ENCODE measurements around the gene SORBS1.

SORBS1 gene

DNA sequence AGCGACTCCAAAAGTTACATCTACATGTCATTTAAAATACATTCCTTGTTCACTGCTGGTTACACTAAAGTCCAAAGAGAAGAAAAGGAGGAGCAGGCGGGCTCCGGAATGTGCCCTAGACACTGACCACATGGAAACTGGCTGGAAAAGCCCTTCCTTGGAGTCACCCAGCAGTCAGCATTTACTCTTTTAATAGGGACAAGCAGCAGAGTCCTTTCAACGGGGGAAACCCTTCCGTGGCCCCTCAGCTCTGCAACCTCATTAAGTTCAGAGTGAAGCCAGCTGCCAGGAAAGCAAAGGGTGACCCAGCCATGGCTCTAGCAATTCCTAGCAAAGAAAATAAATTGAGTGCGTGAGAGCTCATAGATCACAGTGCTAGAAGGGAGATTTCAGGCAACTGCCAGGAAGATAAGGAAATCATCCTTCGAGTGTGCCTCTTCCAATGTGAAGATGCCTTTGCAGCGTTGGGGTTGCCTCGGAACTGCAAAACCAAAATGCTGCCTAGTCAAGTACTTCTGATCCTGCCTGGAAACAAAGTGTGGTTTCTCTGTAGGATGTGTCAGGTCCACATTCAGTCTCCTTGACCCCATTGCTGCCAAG lies 101.6 kb downstream of the SORBS1 start:
- no peak for DNase-seq (ENCODE audit: low spot score)

- no peak for DNase-seq (ENCODE audit: low spot score)
Observed at GRCh38 chr10:95458871-95459270, 102.3 kb downstream of the SORBS1 start.

DNA sequence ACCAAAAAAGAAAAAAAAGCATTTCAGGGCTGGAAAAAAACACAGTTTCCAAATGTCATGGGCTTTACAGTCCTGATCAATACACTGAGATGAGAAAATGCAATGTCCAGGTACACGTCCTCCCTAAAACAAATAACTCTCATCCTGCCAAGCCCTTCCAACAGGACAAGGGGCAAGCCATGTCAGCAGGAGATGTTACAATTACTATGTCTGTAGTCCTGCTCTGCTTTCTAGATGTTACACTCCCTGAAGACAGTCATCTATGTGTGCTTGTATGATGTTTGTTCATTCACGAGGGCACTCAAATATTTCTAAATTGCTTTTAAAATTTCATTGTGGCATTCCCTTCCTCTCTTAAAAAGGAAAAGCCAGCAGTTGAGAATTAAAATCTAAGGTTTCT lies 103.2 kb downstream of the SORBS1 start:
- DNase-seq (ENCODE audit: low spot score) = no peak

DNA sequence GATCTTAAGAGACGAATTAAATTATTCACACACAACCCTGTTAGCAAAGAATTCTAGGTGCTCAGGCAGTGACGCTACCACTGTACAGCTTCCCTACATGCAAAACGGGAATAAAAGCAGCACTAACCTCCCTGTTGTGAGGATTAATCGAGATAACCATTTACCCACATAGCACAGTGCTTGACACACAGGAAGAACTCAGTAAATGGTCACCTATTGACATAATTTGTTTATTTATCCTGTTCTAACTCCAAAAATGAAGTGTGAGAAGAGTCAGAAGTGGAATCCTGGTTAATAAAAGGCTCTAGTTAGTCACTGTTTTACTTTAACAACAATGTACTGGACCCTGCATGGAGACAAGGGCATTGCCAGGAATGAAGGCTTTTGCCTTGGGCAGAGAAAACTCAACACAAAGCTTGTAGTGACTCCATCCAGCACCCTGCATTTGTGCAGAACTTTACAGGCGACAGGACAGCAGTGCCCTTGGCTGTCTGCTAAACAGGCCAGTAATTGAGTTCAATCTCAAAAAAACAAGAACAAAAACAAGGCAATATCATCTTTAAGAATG lies 103.8 kb downstream of the SORBS1 start:
- DNase-seq (ENCODE audit: low spot score) = no peak

DNA sequence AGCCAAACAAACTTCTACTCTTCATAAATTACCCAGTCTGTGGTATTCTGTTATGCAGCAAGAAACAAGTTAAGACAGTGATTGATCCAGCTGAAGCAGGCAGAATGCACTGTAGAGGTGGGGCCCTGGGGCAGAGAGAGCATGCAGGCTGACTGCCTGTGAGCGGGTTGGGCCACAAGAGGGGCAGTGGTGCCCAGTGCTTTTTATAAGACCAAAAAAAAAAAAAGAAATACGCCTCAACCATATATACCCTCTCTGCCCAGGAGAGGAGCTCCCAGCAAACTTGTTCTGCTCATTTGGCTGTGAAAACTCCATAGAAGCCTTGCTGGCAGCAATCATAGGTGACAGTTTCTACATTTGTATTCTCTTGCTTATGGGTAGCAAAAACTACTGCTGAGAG lies 104.7 kb downstream of the SORBS1 start:
- DNase-seq (ENCODE audit: low spot score) = no peak

DNA sequence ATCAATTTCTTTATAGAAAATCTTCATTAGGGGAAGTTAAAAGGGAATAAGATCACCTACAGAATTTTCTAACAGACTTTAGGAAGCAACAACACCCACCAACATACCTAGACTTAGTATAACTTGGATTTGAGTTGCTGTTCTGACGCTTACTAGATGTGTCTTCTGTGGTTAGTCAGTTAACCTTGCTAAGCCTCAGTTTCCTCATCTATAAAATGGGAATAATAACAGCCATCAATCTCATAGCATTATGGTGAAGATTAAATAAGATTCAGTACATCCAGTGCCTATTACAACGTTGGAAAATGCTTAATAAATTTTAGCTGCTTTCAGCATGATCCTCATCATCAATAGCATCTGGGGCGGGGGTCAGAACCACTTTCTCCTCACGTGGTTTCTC lies 106.2 kb downstream of the SORBS1 start:
- DNase-seq (ENCODE audit: low spot score) = no peak

DNA sequence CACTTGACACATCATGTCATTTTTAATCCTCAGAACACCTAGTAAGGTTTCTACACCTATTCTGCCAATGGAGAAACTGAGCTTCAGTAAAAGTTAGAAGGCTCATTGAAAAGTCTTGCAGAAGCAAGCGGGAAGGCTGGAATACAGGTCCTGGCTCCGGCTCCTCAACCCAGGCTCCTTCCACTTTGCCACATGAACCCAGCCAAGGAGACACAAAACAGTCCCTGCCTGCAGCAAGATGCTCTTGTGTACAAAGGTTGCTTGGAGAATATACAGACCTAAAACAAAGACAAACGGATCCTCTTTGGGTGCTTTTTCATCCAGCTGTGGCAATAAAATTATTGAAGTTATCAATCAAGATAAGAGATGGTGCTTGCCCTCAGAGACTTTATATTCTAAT lies 106.8 kb downstream of the SORBS1 start:
- DNase-seq (ENCODE audit: low spot score) = no peak

- peak; percentile 73 for DNase-seq (ENCODE audit: low spot score)
Observed at GRCh38 chr10:95451568-95452524, 109.3 kb downstream of the SORBS1 start.

DNA sequence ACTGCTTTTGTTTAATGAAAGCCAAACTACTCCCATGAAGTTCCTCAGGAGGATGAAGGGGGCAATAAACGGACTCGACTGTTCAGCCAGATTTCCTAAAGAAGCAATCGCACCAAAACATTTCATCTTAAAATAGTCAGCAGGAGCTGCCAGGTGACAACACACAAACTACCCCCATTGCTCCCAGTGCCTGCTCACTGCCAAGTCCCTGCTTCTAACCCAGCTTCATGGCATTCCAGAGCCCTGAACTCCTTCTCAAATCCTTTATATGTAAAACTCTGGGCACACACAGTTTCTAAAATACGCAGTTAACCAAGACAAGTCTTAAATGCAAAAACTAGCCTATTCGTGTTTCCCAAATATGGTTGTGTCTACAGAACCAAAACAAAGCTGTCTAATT lies 110.0 kb downstream of the SORBS1 start:
- no peak for DNase-seq (ENCODE audit: low spot score)

GRCh38 chr10:95450188-95450587 lies 111.0 kb downstream of the SORBS1 start:
- no peak for DNase-seq (ENCODE audit: low spot score)

- DNase-seq (ENCODE audit: low spot score) = no peak
Observed at GRCh38 chr10:95447685-95448084, 113.5 kb downstream of the SORBS1 start.

GRCh38 chr10:95445837-95446486 lies 115.2 kb downstream of the SORBS1 start:
- peak; percentile 73 for DNase-seq (ENCODE audit: low spot score)

- DNase-seq (ENCODE audit: low spot score) = no peak
Observed at GRCh38 chr10:95445223-95445836, 115.8 kb downstream of the SORBS1 start.

GRCh38 chr10:95444792-95445191 lies 116.4 kb downstream of the SORBS1 start:
- DNase-seq (ENCODE audit: low spot score) = no peak

DNA sequence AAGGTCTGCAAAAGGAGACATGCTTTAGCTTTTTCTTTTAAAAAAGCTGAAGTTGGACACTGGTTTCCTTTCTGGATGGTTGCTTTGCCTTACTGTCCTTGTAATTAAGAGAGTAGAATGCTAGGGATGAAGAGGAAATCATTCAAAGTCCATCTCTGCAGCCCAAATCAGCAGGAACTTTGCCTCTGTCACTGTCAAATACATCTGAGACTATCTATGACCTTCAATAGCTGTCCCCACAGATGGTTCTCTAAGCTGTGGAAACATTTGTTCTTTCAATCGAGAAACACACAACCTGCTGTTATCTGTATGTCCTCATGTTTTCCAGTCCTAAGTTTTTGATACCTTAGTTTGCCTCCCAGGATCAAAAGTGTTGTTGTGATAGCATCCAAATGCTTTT lies 117.5 kb downstream of the SORBS1 start:
- DNase-seq (ENCODE audit: low spot score) = no peak

- DNase-seq (ENCODE audit: low spot score) = no peak
Observed at GRCh38 chr10:95442341-95442740, 118.8 kb downstream of the SORBS1 start.

DNA sequence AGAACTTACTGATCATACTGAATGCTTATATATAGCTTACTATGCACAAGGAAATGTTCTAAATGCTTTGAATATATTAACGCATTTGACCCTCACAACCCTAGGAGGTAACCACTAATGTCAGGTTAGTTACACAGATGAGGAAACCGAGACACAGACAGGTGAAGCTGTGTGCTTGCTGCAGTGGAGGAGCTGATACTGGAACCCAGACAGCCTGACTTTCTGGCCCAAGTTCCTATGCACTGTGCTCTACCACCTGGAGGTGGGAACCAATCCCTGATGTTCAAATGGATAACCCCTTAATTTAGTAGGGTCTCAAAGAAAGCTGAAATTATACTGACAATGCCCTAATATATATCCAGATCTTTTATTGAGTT lies 119.6 kb downstream of the SORBS1 start:
- no peak for DNase-seq (ENCODE audit: low spot score)

- peak; percentile 59 for DNase-seq (ENCODE audit: low spot score)
Observed at GRCh38 chr10:95440756-95441546, 120.2 kb downstream of the SORBS1 start.

- no peak for DNase-seq (ENCODE audit: low spot score)
Observed at GRCh38 chr10:95440038-95440725, 121.0 kb downstream of the SORBS1 start.

DNA sequence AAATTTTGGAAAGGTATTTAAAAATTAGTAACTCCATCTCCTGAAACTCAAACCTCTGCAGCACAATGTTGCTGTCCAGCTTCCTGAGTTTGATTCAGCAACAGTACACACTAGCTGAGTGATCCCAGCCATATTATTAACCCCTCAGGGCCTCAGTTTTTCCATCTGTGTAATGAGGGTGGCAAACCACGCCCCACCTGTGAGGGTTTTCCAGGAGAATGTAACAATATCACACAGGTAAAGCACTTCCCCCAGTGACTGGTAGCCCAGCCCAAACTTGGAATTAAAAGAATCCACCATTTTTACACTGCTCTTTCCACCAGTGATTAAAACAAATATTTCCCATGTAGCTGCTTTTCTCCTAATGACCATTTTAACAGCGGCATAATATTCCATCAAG lies 122.4 kb downstream of the SORBS1 start:
- no peak for DNase-seq (ENCODE audit: low spot score)

GRCh38 chr10:95437669-95438068 lies 123.5 kb downstream of the SORBS1 start:
- DNase-seq (ENCODE audit: low spot score) = no peak
